Hypothalamus (tissue), 51 donors: ENCODE results near the gene LTA.

Experiments used
- DNase-seq, 51 donors: peaks; one replicate each; lab custom pipeline; 2025; lab: John Stamatoyannopoulos, UW

The LTA gene

GRCh38 chr6:31568537-31568961, 3.5 kb upstream of the LTA start:
- no peak for DNase-seq

- DNase-seq = no peak
Observed at GRCh38 chr6:31569861-31570536, 2.1 kb upstream of the LTA start.

- no peak for DNase-seq
Observed at GRCh38 chr6:31573239-31574105, 1.4 kb downstream of the LTA start.

- DNase-seq = no peak
Observed at GRCh38 chr6:31574106-31575061, 2.3 kb downstream of the LTA start.

- peak in 12 of 51 donors; percentile 4 to 100 (median 18) for DNase-seq
Observed at GRCh38 chr6:31575335-31575901, 3.3 kb downstream of the LTA start, which contains the start of gene TNF. TNF (plus strand) TSS chr6:31575565; CDS start chr6:31575742, 177 bp downstream.

- no peak for DNase-seq
Observed at GRCh38 chr6:31575952-31576685, 4.0 kb downstream of the LTA start.

GRCh38 chr6:31576897-31577578, 4.9 kb downstream of the LTA start:
- peak in 2 of 51 donors; percentile 91 to 100 for DNase-seq

- DNase-seq = no peak
Observed at GRCh38 chr6:31577579-31577966, 5.5 kb downstream of the LTA start.

GRCh38 chr6:31578184-31579118, 6.4 kb downstream of the LTA start:
- DNase-seq = no peak

- no peak for DNase-seq
Observed at GRCh38 chr6:31579119-31579505, 7.0 kb downstream of the LTA start.

- DNase-seq = no peak
Observed at GRCh38 chr6:31579546-31580437, 7.7 kb downstream of the LTA start.

GRCh38 chr6:31580438-31580740, 8.3 kb downstream of the LTA start:
- DNase-seq = no peak

- peak in 49 of 51 donors; percentile 30 to 89 (median 73) for DNase-seq
Observed at GRCh38 chr6:31580807-31581433, 8.8 kb downstream of the LTA start.

- DNase-seq = peak in 9 of 51 donors; percentile 11 to 42 (median 22)
Observed at GRCh38 chr6:31581434-31582229, 9.5 kb downstream of the LTA start.

GRCh38 chr6:31582230-31582643, 10.1 kb downstream of the LTA start, which contains the start of gene LTB:
LTB (minus strand) TSS chr6:31582424; CDS start chr6:31582417, 7 bp downstream.
- no peak for DNase-seq

GRCh38 chr6:31585491-31585890, 13.4 kb downstream of the LTA start:
- DNase-seq = no peak
